GM12872 (cell line): ENCODE measurements around the gene TMEM116.

Source experiments
- TF ChIP-seq, protein P1 (sequence below): IDR thresholded peaks from 3 replicates; pipeline ENCODE4 v1.5.1; 2011; ENCODE audit warnings: low read depth, mild to moderate bottlenecking, low read length, moderate library complexity; ENCODE audit not compliant: insufficient read depth

TMEM116 gene

DNA sequence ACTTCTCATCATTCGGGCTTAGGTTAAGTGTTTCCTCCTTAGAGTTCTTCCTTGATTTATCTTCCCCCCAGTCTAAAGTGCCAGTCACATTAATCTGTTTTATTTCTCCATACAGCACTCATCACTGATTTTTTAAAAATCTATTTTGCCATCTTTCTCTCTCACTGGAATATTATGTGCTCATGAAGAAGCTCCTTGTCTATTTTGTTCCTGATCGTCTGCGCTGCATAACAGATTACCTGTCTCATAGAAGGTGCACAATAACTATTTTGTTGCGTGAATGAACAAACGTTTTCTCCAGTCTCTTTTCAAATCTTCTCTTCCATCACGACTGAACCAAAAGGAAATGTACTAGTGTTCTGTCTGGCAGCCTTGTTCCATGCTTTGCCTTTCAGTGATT, 3.0 kb upstream of the TMEM116 start:
- TF ChIP-seq, protein P1, sequence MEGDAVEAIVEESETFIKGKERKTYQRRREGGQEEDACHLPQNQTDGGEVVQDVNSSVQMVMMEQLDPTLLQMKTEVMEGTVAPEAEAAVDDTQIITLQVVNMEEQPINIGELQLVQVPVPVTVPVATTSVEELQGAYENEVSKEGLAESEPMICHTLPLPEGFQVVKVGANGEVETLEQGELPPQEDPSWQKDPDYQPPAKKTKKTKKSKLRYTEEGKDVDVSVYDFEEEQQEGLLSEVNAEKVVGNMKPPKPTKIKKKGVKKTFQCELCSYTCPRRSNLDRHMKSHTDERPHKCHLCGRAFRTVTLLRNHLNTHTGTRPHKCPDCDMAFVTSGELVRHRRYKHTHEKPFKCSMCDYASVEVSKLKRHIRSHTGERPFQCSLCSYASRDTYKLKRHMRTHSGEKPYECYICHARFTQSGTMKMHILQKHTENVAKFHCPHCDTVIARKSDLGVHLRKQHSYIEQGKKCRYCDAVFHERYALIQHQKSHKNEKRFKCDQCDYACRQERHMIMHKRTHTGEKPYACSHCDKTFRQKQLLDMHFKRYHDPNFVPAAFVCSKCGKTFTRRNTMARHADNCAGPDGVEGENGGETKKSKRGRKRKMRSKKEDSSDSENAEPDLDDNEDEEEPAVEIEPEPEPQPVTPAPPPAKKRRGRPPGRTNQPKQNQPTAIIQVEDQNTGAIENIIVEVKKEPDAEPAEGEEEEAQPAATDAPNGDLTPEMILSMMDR: no peak

DNA sequence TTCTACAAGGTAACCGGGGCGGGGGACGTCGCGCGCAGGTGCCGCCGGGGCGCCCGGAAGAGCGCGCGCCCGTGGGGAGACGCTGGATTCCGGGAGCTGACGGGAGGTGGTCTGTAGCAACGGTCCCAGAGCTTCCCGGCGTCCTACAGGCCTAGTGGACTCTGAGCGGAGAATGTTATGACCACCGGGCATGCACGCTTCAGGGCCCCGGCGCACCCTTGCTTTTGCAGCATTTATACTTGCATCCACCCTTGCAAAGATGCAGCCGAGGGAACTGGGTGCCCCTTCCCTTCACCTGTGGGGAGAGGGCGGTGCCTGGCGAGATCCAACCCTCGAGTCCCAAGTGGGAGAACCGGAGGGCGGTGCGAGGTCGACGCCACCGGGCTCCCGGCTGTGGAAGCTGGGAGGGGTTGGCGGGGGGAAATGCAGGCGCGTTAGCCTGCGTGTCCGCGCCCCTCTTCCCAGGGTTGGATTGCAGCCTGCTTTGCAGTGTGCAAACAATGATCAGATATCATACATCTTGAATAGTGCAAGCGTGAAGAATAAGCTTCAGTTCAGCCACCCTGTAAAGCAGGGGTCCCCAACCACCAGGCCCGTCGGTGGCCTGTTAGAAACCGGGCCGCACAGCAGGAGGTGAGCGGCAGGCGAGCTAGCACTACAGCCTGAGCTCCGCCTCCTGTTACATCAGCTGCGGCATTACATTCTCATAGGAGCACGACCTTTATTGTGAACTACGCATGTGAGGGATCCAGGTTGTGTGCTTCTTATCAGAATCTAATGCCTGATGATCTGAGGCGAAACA, 837 bp upstream of the TMEM116 start:
- TF ChIP-seq, protein P1: no peak

GRCh38 chr12:112011685-112012084, 1.3 kb downstream of the TMEM116 start:
- TF ChIP-seq, protein P1: no peak

DNA sequence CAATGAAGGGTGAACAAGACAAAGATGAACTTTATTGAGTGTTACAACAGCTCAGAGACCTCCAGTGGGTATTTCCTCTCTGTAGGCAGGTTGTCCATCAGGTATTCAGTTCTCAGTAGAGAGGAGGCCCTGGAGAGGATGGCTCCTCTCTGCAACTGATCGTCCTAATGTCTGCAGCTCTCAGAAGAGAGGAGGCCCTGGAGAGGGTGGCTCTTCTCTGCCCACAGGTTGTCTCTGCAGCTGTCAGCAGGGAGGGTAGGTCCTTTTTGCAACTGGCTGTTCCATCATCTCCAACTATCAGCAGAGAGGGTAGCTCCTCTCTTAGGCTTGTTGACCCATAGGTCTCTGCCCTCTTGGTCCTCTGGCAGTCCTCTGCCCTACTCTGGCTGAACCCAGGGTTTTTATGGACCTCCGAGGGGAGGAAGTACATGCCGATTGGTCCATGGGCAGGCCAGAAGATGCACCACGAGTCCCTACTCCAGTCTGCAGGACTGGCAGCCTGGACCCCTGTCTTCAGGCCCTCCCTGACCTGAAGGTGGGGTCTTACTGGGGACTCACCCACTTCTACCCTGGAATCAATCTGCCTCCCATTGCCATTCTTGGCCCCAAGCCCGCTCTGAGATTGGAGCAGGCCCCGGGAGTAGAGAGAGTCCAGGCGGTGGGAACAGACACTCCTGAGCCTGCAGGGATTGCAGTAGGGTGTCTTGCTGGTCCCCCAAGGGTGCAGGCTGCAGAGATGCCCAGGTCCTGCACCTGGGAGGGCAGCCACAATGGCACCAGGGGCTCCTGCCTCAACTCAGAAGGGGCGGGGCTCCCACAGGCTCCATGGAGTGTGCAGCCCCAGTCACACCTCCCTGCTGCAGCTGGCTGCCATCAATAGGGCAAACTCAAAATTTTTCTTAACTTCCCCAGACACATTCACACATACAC, 2.3 kb downstream of the TMEM116 start:
- TF ChIP-seq, protein P1: no peak

DNA sequence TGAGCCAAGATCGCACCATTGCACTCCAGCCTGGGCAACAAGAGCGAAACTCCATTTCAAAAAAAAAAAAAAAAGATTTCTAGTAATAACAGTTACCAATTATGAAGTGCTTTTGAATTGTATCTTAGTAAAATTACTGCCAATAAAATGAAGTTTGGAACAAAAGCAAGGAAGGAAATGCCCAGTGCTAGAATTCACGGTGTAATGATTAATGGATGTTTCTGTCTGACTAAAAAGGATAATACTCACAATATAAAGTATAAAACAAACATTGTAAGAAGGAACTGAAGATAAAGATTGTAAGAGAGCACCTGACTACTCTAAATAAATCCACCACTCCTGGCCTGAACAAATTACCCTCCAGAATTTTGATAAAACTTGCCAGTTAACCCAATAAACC, 4.0 kb downstream of the TMEM116 start:
- TF ChIP-seq, protein P1: no peak

- TF ChIP-seq, protein P1: no peak
Observed at GRCh38 chr12:112007945-112008344, 5.0 kb downstream of the TMEM116 start.
